HG03196 (cell line): ENCODE measurements around the gene OR14A2.
A peak's percentile ranks its signal among the peaks of the same experiment; 100 is the strongest.
"Not testable (repeated sequence)": the region's sequence is repeated elsewhere in the genome, so short reads cannot be mapped to it uniquely, and the experiment has no call there.

ENCODE experiments used
- ATAC-seq: cut with Tn5 transposase; IDR thresholded peaks from one replicate; pipeline ENCODE4 v1.9.1; 2021; ENCODE audit not compliant: unreplicated experiment

The OR14A2 gene

GRCh38 chr1:247748041-247748440 lies at the start of gene OR14A2:
TSS of gene OR14A2 (minus strand) at chr1:247748141.
- no peak for ATAC-seq

DNA sequence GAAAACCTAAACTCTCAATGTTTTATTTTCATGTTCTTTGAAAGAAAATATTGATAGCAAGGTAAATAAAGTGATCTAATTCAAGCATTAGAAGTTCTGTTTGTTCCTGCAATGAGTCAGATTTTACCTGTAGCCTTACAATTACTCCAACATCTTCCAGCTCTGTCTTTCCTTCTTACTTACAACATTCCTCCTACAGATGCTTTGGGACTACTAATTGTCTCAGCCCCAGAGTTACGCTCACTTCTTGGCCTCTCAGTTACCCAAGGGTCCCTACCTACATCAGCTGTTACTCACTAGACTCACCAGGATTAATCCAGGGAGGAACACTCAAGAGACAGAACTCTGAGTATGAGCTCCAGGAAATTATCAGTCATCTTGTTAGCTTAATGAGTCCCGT lies 49.6 kb upstream of the OR14A2 start:
- no peak for ATAC-seq

DNA sequence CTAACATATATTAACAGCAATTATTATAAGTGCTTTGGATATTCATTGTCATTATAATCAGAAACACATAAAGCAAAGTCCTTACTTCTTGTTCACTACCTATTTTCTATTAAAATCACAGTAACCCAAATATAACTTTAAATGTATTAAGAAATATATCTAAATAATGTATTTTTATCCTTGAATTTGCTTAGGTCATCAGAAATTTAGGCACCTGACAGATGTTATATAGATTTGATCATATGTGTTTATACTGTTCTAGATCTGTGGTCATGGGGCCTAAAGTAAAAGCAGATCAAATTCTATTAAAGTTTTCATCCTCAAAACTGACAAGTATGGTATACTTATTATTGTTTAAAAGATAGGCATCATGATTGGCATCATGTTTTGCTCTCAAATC lies 21.7 kb upstream of the OR14A2 start:
- ATAC-seq: no peak

DNA sequence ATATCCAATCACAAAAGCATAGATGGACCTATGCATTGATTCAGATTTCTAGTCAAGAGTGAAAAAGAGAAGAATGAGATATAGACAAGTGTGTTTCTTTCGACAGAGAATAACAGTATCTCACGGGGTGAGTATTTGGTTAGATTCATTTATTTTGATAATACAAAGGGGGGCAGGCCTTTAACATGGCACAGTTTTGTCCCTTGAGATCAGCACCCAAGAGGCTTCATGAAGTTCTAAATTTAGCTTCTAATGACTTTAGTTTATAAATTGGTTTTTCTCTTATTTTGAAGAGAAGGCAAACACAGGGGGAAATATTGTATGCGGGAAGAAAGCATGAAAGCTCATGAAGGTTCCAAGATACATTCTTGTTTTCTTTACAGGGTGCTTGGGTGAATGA lies 12.5 kb upstream of the OR14A2 start, which contains the start of gene OR1C1:
TSS of gene OR1C1 (minus strand) at position 101 of the 400 bp plus-strand sequence. CDS start 2,150 bp downstream, outside the sequence.
- ATAC-seq: no peak

GRCh38 chr1:247754311-247754710 lies 6.4 kb upstream of the OR14A2 start:
- not testable (repeated sequence) for ATAC-seq

DNA sequence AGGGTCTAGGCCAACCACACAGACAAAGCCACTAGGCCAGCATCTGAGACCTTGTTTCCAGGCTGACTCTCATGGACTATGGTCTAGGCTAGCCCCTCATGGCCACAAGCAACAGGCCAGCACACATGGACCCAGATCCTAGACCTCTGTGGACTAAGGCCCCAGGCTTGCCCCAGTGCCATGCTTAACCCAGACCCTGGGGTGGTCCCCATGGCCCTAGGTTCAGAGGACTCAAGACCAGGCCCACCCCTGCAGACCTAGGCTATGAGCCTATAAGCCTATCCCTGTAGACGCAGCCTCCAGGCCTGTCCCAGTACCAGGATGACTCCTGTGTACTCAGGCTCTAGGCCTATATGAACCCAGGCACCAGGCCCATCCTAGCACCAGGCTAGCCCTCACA lies 1.9 kb upstream of the OR14A2 start:
- no peak for ATAC-seq

GRCh38 chr1:247747616-247748015 lies 325 bp downstream of the OR14A2 start:
- ATAC-seq: no peak

DNA sequence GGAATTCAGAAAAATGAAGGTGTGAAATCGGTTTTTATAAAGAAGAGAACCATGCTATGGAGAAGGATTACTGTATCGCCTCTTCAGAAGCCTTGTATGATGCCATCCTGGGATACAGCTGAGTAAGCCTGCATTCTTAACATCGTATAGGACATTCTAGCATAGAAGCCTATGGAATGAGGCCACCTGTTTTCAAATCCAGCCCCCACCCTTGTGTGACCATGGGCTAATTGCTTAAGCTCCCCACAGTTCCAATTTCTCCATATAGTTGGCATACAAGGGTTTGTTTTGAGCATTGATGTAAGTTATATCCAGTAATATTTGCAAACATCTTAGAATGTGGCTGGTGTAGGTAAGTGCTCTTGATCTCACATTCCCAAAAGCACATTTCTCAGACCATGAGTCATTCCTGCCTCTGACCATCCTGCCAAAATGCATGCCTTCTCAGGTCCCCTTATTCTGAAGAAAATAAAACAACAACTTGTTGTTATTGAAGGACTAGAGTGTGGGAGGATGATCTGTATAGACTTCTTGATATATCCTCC lies 1.5 kb downstream of the OR14A2 start:
- ATAC-seq: no peak

DNA sequence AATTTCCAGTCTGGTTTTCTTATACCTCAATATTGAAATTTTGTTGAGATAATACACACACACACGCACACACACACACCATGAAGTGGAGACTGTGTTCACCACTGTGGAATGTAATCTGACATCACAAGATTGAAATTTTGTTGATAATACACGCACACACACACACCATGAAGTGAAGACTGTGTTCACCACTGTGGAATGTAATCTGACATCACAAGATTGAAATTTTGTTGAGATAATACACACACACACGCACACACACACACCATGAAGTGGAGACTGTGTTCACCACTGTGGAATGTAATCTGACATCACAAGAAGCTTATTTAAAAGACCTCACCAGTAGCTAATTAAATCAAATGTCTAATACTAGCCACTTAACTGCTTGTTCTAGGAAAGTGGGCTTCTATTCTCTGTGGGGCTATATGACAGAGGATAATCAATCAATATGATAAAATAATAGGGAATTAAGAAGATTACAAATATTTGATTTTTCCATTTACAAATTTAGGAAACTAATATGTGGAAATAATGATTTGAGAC lies 5.7 kb downstream of the OR14A2 start:
- ATAC-seq: not testable (repeated sequence)

DNA sequence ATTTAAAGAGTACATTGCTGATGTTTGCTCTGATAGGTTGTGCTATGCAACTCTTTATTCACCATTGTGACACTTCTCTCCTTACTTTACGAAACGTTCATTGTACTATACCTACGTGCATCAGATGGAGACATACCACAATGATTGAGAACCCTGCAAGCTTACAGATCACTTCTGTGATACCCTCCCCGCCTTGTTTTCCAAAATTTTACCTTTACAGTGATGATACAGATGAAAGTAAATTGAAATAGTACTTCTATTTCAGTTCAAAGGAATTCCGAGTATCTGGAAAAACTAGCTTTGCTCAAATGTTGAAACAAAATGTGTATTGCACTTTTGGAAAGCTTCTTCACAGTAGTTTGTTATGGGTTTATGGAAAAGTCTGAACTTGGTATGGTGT lies 6.2 kb downstream of the OR14A2 start:
- no peak for ATAC-seq

- ATAC-seq: no peak
Observed at GRCh38 chr1:247740721-247741120, 7.2 kb downstream of the OR14A2 start.

GRCh38 chr1:247738315-247738714 lies 9.6 kb downstream of the OR14A2 start, which contains the start of gene OR14K1:
TSS of gene OR14K1 (plus strand) at chr1:247738615. CDS start at chr1:247738615, 0 bp downstream.
- ATAC-seq: no peak

- ATAC-seq: no peak
Observed at GRCh38 chr1:247721222-247721621, 26.7 kb downstream of the OR14A2 start.

GRCh38 chr1:247716546-247716945 lies 31.4 kb downstream of the OR14A2 start, which contains the start of gene OR6F1:
TSS of gene OR6F1 (minus strand) at chr1:247716646. CDS start at chr1:247712755, 3,891 bp downstream.
- ATAC-seq: no peak

GRCh38 chr1:247713753-247714152 lies 34.2 kb downstream of the OR14A2 start:
- no peak for ATAC-seq

GRCh38 chr1:247710681-247711080 lies 37.3 kb downstream of the OR14A2 start:
- ATAC-seq: not testable (repeated sequence)

DNA sequence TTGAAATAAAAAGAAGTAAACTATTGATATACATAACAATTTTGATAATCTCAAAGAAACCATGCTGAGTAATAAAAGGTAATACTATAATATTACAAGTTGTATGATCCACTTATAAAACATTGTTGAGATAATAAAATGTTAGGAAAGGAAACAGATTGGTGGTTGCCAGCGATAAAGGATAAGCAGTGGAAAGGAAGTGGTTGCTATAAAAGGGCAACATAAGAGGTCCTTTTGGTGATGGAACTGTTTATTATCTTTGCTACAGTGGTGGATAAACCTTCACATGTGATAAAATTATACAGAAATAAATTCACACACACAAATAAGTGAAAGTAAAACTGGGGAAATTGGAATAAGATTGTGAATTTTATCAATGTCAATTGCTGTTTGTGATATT lies 46.6 kb downstream of the OR14A2 start:
- ATAC-seq: no peak

DNA sequence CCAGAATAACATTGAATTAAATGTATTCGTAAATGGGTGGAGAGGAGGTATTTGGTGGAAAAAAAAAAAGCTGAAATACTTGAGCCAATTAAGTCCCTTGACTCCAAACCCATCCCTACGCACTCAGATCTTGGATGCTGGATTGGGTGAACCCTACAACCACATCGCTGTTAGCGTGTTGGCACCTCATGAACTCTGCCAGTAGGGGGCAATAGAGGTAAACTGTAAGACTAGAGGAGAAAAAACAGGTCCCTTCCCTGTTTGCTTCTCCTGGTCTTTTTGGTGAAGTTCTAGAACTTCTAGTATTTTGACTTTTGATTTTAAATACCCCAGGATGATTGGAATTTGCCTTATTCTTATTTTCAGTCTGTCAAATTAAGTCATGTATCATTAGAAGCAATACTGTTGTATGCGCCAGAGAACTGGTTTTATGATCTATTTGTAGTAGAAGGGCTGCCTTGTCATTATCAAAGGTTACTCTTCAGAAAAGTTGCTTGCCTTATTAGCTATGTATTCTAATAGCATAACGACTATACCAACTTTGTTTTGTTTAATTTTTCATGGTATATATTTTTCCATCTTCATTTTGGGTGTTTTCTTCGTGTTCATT lies 66.5 kb downstream of the OR14A2 start:
- peak; percentile 96 for ATAC-seq

GRCh38 chr1:247680171-247680570 lies 67.8 kb downstream of the OR14A2 start:
- no peak for ATAC-seq

GRCh38 chr1:247679639-247680038 lies 68.3 kb downstream of the OR14A2 start, which contains the start of gene OR13G1:
TSS of gene OR13G1 (minus strand) at chr1:247679739. CDS start at chr1:247673041, 6,698 bp downstream.
- no peak for ATAC-seq
